Measurements from ENCODE around the gene PPA2. TPM values are rescaled to one million over a fixed set of nuclear protein-coding genes. Genes with fewer than 3 reads are reported as not detected.
A peak's percentile ranks its signal among the peaks of the same experiment; 100 is the strongest.

PPA2 gene
- polyA plus RNA-seq, 1 donor from 2014 or later, result 151 TPM

GRCh38 chr4:105503484-105503883 lies 29.6 kb upstream of the PPA2 start:
- no peaks in the 10 kb centered on the region for H3K27me3 ChIP-seq (ENCODE audit: insufficient read depth, low read depth, low read length)
- H3K36me3 ChIP-seq (ENCODE audit: insufficient read depth, low read length), result no peaks in the 10 kb centered on the region
- no peaks in the 10 kb centered on the region for H3K9me3 ChIP-seq (ENCODE audit: low read length)
- no peaks in the 10 kb centered on the region for H4K20me1 ChIP-seq (ENCODE audit: insufficient read depth)
- no peaks in the 10 kb centered on the region for H3F3A ChIP-seq (ENCODE audit: insufficient read depth, low read length, poor library complexity, severe bottlenecking)
- no peak overlapping the region for H3K27ac ChIP-seq (ENCODE audit: low read length)
- H3K9me2 ChIP-seq (ENCODE audit: insufficient read depth, low read length), result no peaks in the 10 kb centered on the region
- TF ChIP-seq EP300 (conservative IDR thresholded peaks at IDR 0.05; ENCODE audit: poor library complexity, severe bottlenecking), result no peak
- H3K4me2 ChIP-seq (ENCODE audit: low read length), result no peak overlapping the region
- no peaks in the 10 kb centered on the region for H3K79me2 ChIP-seq (replicated peaks; ENCODE audit: insufficient read depth, low read length)
- H3K4me3 ChIP-seq (ENCODE audit: low read length), result no peak overlapping the region
- no peak overlapping the region for H3K9ac ChIP-seq (ENCODE audit: low read length)
- no peak overlapping the region for H2AFZ ChIP-seq (ENCODE audit: low read depth, low read length)

- H3K9me3 ChIP-seq (ENCODE audit: low read length), result no peaks in the 10 kb centered on the region
- TF ChIP-seq MXI1 (conservative IDR thresholded peaks at IDR 0.05; ENCODE audit: poor library complexity, severe bottlenecking) (no peak), RAD21 (conservative IDR thresholded peaks at IDR 0.05) (peak; percentile 39)
- H4K20me1 ChIP-seq (ENCODE audit: insufficient read depth), result no peaks in the 10 kb centered on the region
- no peaks in the 10 kb centered on the region for H3F3A ChIP-seq (ENCODE audit: insufficient read depth, low read length, poor library complexity, severe bottlenecking)
- H3K36me3 ChIP-seq (ENCODE audit: insufficient read depth, low read length), result no peaks in the 10 kb centered on the region
- no peaks in the 10 kb centered on the region for H3K9me2 ChIP-seq (ENCODE audit: insufficient read depth, low read length)
- no peak overlapping the region for H3K4me2 ChIP-seq (ENCODE audit: low read length)
- no peaks in the 10 kb centered on the region for H3K27me3 ChIP-seq (ENCODE audit: insufficient read depth, low read depth, low read length)
- H2AFZ ChIP-seq (ENCODE audit: low read depth, low read length), result no peak overlapping the region
- H3K79me2 ChIP-seq (replicated peaks; ENCODE audit: insufficient read depth, low read length), result no peaks in the 10 kb centered on the region
- no peak overlapping the region for H3K9ac ChIP-seq (ENCODE audit: low read length)
- no peak overlapping the region for H3K4me3 ChIP-seq (ENCODE audit: low read length)
- no peak overlapping the region for H3K27ac ChIP-seq (ENCODE audit: low read length)
Measured at GRCh38 chr4:105496899-105497298, 23.0 kb upstream of the PPA2 start.

GRCh38 chr4:105495667-105496066 lies 21.8 kb upstream of the PPA2 start:
- Histone ChIP-seq H3K79me2 (replicated peaks; ENCODE audit: insufficient read depth, low read length) (no peaks in the 10 kb centered on the region), H3K9me2 (ENCODE audit: insufficient read depth, low read length) (no peaks in the 10 kb centered on the region), H3K4me2 (ENCODE audit: low read length) (no peak overlapping the region), H4K20me1 (ENCODE audit: insufficient read depth) (no peaks in the 10 kb centered on the region), H3K4me3 (ENCODE audit: low read length) (no peak overlapping the region), H2AFZ (ENCODE audit: low read depth, low read length) (no peak overlapping the region), H3K9ac (ENCODE audit: low read length) (no peak overlapping the region), H3K27ac (ENCODE audit: low read length) (no peak overlapping the region), H3F3A (ENCODE audit: insufficient read depth, low read length, poor library complexity, severe bottlenecking) (no peaks in the 10 kb centered on the region), H3K9me3 (ENCODE audit: low read length) (no peaks in the 10 kb centered on the region), H3K36me3 (ENCODE audit: insufficient read depth, low read length) (no peaks in the 10 kb centered on the region), H3K27me3 (ENCODE audit: insufficient read depth, low read depth, low read length) (no peaks in the 10 kb centered on the region)
- TF ChIP-seq REST (IDR thresholded peaks at IDR 0.05; ENCODE audit: borderline replicate concordance) (no peak), SMC3 (conservative IDR thresholded peaks at IDR 0.05; ENCODE audit: poor library complexity) (no peak), TAF1 (IDR thresholded peaks at IDR 0.05; ENCODE audit: low read depth) (no peak)

GRCh38 chr4:105490523-105490922 lies 16.7 kb upstream of the PPA2 start:
- Histone ChIP-seq H3K4me3 (ENCODE audit: low read length) (no peak overlapping the region), H2AFZ (ENCODE audit: low read depth, low read length) (no peak overlapping the region), H3K9me3 (ENCODE audit: low read length) (no peaks in the 10 kb centered on the region), H4K20me1 (ENCODE audit: insufficient read depth) (no peaks in the 10 kb centered on the region), H3K36me3 (ENCODE audit: insufficient read depth, low read length) (no peaks in the 10 kb centered on the region), H3K27me3 (ENCODE audit: insufficient read depth, low read depth, low read length) (no peaks in the 10 kb centered on the region), H3K9ac (ENCODE audit: low read length) (no peak overlapping the region), H3K4me2 (ENCODE audit: low read length) (no peak overlapping the region), H3F3A (ENCODE audit: insufficient read depth, low read length, poor library complexity, severe bottlenecking) (no peaks in the 10 kb centered on the region), H3K9me2 (ENCODE audit: insufficient read depth, low read length) (no peaks in the 10 kb centered on the region), H3K27ac (ENCODE audit: low read length) (no peak overlapping the region), H3K79me2 (replicated peaks; ENCODE audit: insufficient read depth, low read length) (no peaks in the 10 kb centered on the region)
- no peak for TF ChIP-seq CTCF (IDR thresholded peaks at IDR 0.05; ENCODE audit: poor library complexity, severe bottlenecking)

Measured in neural cell (in vitro differentiated cells).